ENCODE measurements around the gene ANAPC13. TPM values are rescaled to one million over a fixed set of nuclear protein-coding genes. Genes with fewer than 3 reads are reported as not detected.

The ANAPC13 gene
- total RNA-seq, 2 experiments from 2014 or later: 30.1 to 33.1 TPM

GRCh38 chr3:134464064-134464688 lies 21.6 kb downstream of the ANAPC13 start:
- Mint-ChIP-seq H3K27me3 (peaks cover 5% of the 10 kb centered on the region), H3K27ac (no peak overlapping the region), H3K4me3 (no peak overlapping the region), H3K9me3 (no peaks in the 10 kb centered on the region), H3K36me3 (no peaks in the 10 kb centered on the region), H3K4me1 (ENCODE audit: low read depth) (no peaks in the 10 kb centered on the region)
- intact Hi-C loops (cut with micrococcal nuclease): no loop called here
- ChIA-PET CTCF (no interaction called here), POLR2A (no interaction called here)
- no peak for DNase-seq

GRCh38 chr3:134463676-134464063 lies 22.1 kb downstream of the ANAPC13 start:
- Mint-ChIP-seq H3K4me1 (ENCODE audit: low read depth) (no peaks in the 10 kb centered on the region), H3K9me3 (no peaks in the 10 kb centered on the region), H3K27me3 (peaks cover 5% of the 10 kb centered on the region), H3K27ac (no peak overlapping the region), H3K36me3 (no peaks in the 10 kb centered on the region), H3K4me3 (no peak overlapping the region)
- intact Hi-C loops (cut with micrococcal nuclease): no loop called here
- CTCF ChIA-PET: no interaction called here
- POLR2A ChIA-PET: no interaction called here
- no peak for DNase-seq

DNA sequence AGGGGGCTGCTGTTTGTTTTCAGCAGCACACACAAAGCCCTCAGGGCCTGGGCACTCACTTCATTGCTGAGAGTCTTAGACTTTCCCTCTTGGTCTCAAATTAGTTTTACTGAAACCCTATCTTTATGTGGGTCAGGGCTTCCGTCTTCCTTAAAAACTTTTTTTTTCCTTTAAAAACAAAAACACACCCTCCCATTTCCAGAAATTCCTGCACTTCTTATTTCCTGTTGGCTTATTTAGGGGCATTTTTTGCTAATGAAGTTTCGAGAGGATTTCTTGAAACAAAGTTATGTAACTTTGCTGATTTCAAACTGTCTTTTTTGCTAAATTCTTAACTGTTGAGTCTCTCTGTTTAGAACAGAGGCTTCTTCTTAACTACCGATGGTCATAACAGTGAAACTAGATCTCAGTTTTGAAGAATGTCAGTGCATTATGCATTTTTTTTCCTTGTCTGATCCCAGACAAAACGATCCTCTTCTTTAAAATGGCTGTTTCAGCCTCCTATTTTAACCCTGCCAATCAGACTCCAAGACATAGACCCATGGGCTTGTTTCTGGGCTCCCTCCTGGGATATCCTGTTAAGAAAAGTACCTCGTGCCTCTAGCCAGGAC lies 23.3 kb downstream of the ANAPC13 start:
- Mint-ChIP-seq H3K4me1 (ENCODE audit: low read depth) (no peaks in the 10 kb centered on the region), H3K36me3 (no peaks in the 10 kb centered on the region), H3K4me3 (no peak overlapping the region), H3K27me3 (peaks cover 15% of the 10 kb centered on the region), H3K9me3 (no peaks in the 10 kb centered on the region), H3K27ac (no peak overlapping the region)
- CTCF ChIA-PET: no interaction called here
- intact Hi-C loops (cut with micrococcal nuclease): no loop called here
- DNase-seq: no peak
- POLR2A ChIA-PET: no interaction called here

GRCh38 chr3:134460965-134461364 lies 24.8 kb downstream of the ANAPC13 start:
- H3K36me3 Mint-ChIP-seq: no peaks in the 10 kb centered on the region
- no peaks in the 10 kb centered on the region for H3K9me3 Mint-ChIP-seq
- no peak overlapping the region for H3K27ac Mint-ChIP-seq
- H3K4me3 Mint-ChIP-seq: no peak overlapping the region
- DNase-seq: no peak
- ChIA-PET POLR2A (no interaction called here), CTCF (no interaction called here)
- intact Hi-C loops (cut with micrococcal nuclease): no loop called here
- peaks cover 16% of the 10 kb centered on the region for H3K27me3 Mint-ChIP-seq
- H3K4me1 Mint-ChIP-seq (ENCODE audit: low read depth): no peaks in the 10 kb centered on the region

DNA sequence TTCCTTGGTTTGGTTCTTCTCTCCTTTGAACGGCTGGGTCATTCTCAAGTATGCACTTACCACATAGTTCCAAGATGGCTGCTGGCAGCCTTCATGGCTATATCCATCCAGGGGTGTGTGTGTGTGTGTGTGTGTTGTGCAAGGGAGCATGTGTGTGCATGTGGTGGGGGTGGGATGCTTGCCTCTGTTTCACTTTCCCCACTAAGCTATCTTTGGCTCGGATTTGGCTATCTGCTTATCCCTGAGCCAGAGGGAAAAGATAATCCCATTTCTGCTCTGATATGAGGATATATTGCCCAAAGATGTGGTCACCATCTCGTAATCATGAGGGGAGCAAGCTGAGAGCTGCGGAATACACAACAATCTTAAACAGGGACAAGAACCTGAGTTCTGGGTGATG lies 26.2 kb downstream of the ANAPC13 start:
- POLR2A ChIA-PET: no interaction called here
- CTCF ChIA-PET: interaction anchor here (0.6 to 1.4 kb wide), 4 partner anchors 14 to 182 kb away, joined by 3 to 7 read pairs (median 3); no protein-coding TSS in a partner anchor
- intact Hi-C loops (cut with micrococcal nuclease): no loop called here
- H3K4me3 Mint-ChIP-seq: no peak overlapping the region
- no peaks in the 10 kb centered on the region for H3K4me1 Mint-ChIP-seq (ENCODE audit: low read depth)
- H3K27me3 Mint-ChIP-seq: peaks cover 16% of the 10 kb centered on the region
- H3K27ac Mint-ChIP-seq: no peak overlapping the region
- no peaks in the 10 kb centered on the region for H3K9me3 Mint-ChIP-seq
- no peak for DNase-seq
- H3K36me3 Mint-ChIP-seq: no peaks in the 10 kb centered on the region

GRCh38 chr3:134458406-134458945 lies 27.3 kb downstream of the ANAPC13 start:
- Mint-ChIP-seq H3K36me3 (no peaks in the 10 kb centered on the region), H3K9me3 (no peaks in the 10 kb centered on the region), H3K27ac (no peak overlapping the region), H3K27me3 (peaks cover 16% of the 10 kb centered on the region), H3K4me3 (no peak overlapping the region), H3K4me1 (ENCODE audit: low read depth) (no peaks in the 10 kb centered on the region)
- POLR2A ChIA-PET: no interaction called here
- intact Hi-C loops (cut with micrococcal nuclease): no loop called here
- CTCF ChIA-PET: interaction anchor here (1.1 kb wide), 1 partner anchor 15 kb away, joined by 3 read pairs; no protein-coding TSS in a partner anchor
- no peak for DNase-seq

DNA sequence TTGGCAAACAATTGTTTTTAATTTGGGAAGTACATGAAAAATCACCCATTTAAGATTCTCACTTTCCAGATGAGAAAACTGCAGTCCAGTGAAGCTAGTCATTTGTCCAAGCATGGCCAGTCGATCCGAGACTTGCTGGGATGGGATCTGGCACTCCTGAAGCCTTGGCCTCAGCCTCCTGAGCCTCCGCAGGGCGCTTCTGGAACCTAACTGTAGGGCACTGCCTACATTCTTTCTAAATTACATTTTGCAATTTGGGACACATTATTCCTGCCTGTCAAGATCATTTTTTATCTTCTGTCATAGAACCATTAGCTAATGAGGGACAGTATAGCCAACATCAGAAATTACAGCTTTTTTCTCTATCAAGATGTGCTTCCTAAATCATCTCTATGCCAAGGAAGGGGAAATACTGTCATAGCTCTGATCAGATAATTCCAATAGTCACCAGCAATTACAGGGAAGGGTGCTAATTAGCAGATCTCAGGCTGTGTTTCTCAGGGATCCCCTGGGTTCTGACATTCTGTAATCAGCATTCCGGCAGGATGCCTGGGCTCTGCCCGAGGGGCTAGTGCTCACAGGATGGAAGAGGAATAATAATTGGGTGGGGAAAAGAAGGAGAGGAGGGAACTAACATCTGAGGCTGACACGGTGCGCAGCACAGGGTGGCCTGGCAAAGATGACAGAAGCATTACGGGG lies 28.3 kb downstream of the ANAPC13 start:
- DNase-seq: no peak
- Mint-ChIP-seq H3K9me3 (no peaks in the 10 kb centered on the region), H3K4me1 (ENCODE audit: low read depth) (no peaks in the 10 kb centered on the region), H3K36me3 (no peaks in the 10 kb centered on the region), H3K4me3 (no peak overlapping the region), H3K27ac (no peak overlapping the region), H3K27me3 (peaks cover 16% of the 10 kb centered on the region)
- CTCF ChIA-PET: interaction anchor here (1.1 kb wide), 1 partner anchor 16 kb away, joined by 3 read pairs; no protein-coding TSS in a partner anchor
- POLR2A ChIA-PET: no interaction called here
- intact Hi-C loops (cut with micrococcal nuclease): no loop called here

DNA sequence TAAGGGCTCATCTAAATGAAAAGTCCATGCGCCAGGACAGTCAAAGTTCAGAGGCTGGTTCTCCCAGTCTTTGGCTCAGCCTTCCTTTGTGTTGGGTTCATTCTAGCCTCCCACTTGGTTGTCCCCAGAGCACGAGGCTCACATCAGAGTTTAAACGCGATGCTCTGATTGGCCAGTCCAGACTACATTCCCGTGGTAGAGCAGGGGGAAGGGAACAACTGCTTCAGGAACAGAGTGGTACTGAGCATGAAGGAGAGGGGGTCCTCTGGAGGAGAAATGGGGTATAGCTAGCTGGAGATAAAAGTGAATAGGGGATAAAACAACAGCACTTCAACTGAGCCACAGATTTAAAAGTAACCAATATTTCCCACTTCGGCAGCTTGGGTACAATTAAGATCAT lies 32.2 kb downstream of the ANAPC13 start:
- H3K36me3 Mint-ChIP-seq: no peaks in the 10 kb centered on the region
- no peaks in the 10 kb centered on the region for H3K4me1 Mint-ChIP-seq (ENCODE audit: low read depth)
- peaks cover 13% of the 10 kb centered on the region for H3K27me3 Mint-ChIP-seq
- no peak overlapping the region for H3K4me3 Mint-ChIP-seq
- H3K9me3 Mint-ChIP-seq: no peaks in the 10 kb centered on the region
- CTCF ChIA-PET: no interaction called here
- intact Hi-C loops (cut with micrococcal nuclease): no loop called here
- POLR2A ChIA-PET: no interaction called here
- H3K27ac Mint-ChIP-seq: no peak overlapping the region
- DNase-seq: no peak

DNA sequence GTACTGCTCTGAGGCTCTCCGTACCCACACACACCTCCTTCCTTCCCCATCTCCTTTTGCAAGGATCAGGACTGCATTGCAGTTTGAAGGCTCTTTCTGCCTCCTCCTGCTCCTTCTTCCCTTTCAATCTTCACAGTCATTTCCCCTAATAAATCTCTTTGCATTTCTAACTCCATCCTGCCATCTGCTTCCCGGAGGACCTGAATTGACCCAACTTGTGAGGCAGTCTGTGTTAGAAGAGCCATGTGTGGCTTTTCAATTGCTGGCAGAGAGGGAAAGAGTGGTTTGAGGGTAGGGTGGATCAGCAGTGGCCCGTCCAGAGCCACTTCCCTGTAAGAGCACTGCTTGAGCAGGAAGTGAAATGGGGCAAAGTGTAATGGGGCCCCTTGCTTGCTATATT lies 35.8 kb downstream of the ANAPC13 start:
- H3K27me3 Mint-ChIP-seq: peaks cover 15% of the 10 kb centered on the region
- H3K36me3 Mint-ChIP-seq: peaks cover 2% of the 10 kb centered on the region
- H3K9me3 Mint-ChIP-seq: peaks cover 14% of the 10 kb centered on the region
- POLR2A ChIA-PET: no interaction called here
- intact Hi-C loops (cut with micrococcal nuclease): loop anchor here (1.0 kb wide), 1 partner anchor 142 kb away; no protein-coding TSS in a partner anchor
- H3K4me1 Mint-ChIP-seq (ENCODE audit: low read depth): no peaks in the 10 kb centered on the region
- DNase-seq: no peak
- H3K27ac Mint-ChIP-seq: no peak overlapping the region
- no peak overlapping the region for H3K4me3 Mint-ChIP-seq
- CTCF ChIA-PET: interaction anchor here (1.6 to 1.7 kb wide), 3 partner anchors 143 to 242 kb away, joined by 4 to 7 read pairs (median 5); no protein-coding TSS in a partner anchor

- H3K4me3 Mint-ChIP-seq: no peak overlapping the region
- peak; percentile 14 for DNase-seq
Observed at GRCh38 chr3:134449277-134449676, 36.5 kb downstream of the ANAPC13 start.

DNA sequence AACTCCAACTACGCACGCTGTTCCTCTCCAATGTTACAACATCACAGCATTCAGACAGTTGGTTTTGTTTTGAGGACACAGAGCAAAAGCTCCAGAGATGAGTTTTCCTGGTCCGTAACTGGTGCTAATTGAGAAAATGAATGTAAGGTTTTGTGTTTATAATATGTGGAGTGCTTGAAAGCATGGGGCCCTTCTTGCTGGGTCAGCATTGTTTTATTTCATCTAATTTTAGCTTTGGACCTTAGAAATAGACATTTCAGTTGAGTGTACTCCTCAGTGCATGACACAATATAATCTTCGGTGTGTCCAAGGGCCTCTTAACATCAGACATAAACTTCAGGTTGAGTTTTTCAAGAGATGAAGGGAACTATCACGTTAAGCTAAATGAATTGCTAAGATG lies 37.1 kb downstream of the ANAPC13 start:
- H3K27ac Mint-ChIP-seq: no peak overlapping the region
- intact Hi-C loops (cut with micrococcal nuclease): loop anchor here (1.0 kb wide), 1 partner anchor 140 kb away; no protein-coding TSS in a partner anchor
- peaks cover 2% of the 10 kb centered on the region for H3K36me3 Mint-ChIP-seq
- DNase-seq: no peak
- peaks cover 19% of the 10 kb centered on the region for H3K9me3 Mint-ChIP-seq
- CTCF ChIA-PET: interaction anchor here (0.6 to 1.7 kb wide), 7 partner anchors 25 to 250 kb away, joined by 3 to 7 read pairs (median 4); no protein-coding TSS in a partner anchor
- H3K27me3 Mint-ChIP-seq: peaks cover 15% of the 10 kb centered on the region
- POLR2A ChIA-PET: no interaction called here
- no peaks in the 10 kb centered on the region for H3K4me1 Mint-ChIP-seq (ENCODE audit: low read depth)
- no peak overlapping the region for H3K4me3 Mint-ChIP-seq

More at GRCh38 chr3:134449277-134449676, 36.5 kb downstream of the ANAPC13 start:
- Mint-ChIP-seq H3K27me3 (peaks cover 16% of the 10 kb centered on the region), H3K36me3 (peaks cover 2% of the 10 kb centered on the region), H3K4me1 (ENCODE audit: low read depth) (no peaks in the 10 kb centered on the region), H3K9me3 (peaks cover 19% of the 10 kb centered on the region), H3K27ac (no peak overlapping the region)
- intact Hi-C loops (cut with micrococcal nuclease): loop anchor here (1.0 kb wide), 1 partner anchor 141 kb away; no protein-coding TSS in a partner anchor
- ChIA-PET CTCF (interaction anchor here (0.8 to 1.7 kb wide), 6 partner anchors 24 to 251 kb away, joined by 3 to 7 read pairs (median 4); no protein-coding TSS in a partner anchor), POLR2A (no interaction called here)

DNA sequence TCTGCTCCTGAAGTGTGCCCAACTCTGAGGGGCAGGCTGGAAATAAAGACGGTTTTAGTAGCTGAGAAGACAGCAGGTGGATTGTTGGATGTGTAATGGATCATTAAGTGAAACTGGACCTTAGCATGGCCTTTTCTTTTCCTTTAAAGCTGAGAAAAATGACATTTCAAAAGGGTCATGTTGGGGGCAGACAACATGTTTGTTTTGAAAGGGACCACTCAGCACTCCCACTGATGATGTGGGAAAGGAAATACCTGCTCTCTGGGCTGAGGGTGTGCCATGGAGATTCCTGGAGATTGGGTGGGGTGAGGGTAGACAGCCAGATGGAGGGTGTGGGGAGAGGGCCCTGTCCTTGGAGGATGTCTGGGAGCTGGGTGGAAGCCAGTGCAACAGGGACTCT lies 38.4 kb downstream of the ANAPC13 start:
- POLR2A ChIA-PET: no interaction called here
- H3K9me3 Mint-ChIP-seq: peaks cover 19% of the 10 kb centered on the region
- peaks cover 14% of the 10 kb centered on the region for H3K27me3 Mint-ChIP-seq
- H3K27ac Mint-ChIP-seq: no peak overlapping the region
- H3K4me3 Mint-ChIP-seq: no peak overlapping the region
- no peaks in the 10 kb centered on the region for H3K4me1 Mint-ChIP-seq (ENCODE audit: low read depth)
- peaks cover 2% of the 10 kb centered on the region for H3K36me3 Mint-ChIP-seq
- no peak for DNase-seq
- intact Hi-C loops (cut with micrococcal nuclease): no loop called here
- CTCF ChIA-PET: no interaction called here
